Measurements from ENCODE around the gene PTPRT.

DNA sequence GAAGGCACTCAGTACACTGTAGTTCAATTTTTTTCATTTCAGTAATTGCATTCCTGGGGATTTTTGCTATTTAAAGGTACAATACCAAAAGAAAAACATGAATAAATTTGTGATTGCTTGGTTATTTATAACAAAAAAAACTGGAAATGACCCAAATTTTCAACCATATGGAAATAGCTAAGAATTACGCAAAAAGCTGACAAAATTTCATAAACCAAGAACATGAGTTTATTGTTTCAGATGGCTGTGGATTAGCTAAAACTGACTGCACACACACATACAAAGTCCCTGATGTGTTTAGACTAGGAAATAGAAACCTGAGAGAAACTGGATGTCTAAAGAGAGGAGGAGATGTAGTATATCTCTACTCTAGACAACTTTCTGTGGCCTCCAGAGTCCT is 853.1 kb downstream of the PTPRT start:
- TF ChIP-seq, protein P1, sequence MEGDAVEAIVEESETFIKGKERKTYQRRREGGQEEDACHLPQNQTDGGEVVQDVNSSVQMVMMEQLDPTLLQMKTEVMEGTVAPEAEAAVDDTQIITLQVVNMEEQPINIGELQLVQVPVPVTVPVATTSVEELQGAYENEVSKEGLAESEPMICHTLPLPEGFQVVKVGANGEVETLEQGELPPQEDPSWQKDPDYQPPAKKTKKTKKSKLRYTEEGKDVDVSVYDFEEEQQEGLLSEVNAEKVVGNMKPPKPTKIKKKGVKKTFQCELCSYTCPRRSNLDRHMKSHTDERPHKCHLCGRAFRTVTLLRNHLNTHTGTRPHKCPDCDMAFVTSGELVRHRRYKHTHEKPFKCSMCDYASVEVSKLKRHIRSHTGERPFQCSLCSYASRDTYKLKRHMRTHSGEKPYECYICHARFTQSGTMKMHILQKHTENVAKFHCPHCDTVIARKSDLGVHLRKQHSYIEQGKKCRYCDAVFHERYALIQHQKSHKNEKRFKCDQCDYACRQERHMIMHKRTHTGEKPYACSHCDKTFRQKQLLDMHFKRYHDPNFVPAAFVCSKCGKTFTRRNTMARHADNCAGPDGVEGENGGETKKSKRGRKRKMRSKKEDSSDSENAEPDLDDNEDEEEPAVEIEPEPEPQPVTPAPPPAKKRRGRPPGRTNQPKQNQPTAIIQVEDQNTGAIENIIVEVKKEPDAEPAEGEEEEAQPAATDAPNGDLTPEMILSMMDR (conservative IDR thresholded peaks at IDR 0.05; ENCODE audit: low read depth, low read length), result no peak
- TF ChIP-seq EZH2 (IDR thresholded peaks at IDR 0.05; ENCODE audit: low read length, unreplicated experiment), result no peak

Measured in PC-3 (cell line).